Skeletal muscle cell (primary cell): ENCODE results near the gene FAM9C.
A peak's percentile ranks its signal among the peaks of the same experiment; 100 is the strongest.
"Not testable (repeated sequence)": the region's sequence is repeated elsewhere in the genome, so short reads cannot be mapped to it uniquely, and the experiment has no call there.

ENCODE experiments used
- DNase-seq: peaks from one replicate; pipeline ENCODE4 v3.0.0-alpha.2; 2010; ENCODE audit warnings: low read depth
- H3K4me3 ChIP-seq: 2 replicates; pipeline ENCODE4 v1.5.1; 2011; ENCODE audit warnings: low read depth, mild to moderate bottlenecking, control low read depth, low read length, moderate library complexity

The FAM9C gene

DNA sequence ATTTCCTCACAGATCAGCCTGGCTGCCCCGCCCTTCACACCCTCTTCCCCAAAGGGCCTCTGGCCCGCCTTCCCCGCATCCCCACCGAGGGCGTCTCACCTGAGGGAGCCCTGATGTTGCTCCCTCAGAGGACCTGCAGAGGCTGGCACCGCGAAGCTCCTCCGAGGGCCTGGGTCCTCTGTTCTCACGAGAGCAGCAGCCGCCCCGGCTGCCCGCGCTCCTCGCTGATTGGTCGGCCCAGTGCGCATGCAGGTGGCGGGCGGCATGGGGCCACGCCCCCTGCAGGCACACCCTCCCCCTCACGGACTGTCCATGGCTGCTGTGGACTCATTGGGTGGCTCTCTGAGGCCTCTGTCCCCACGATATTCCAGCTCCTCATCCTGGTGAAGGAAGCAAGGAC, at the start of gene FAM9C:
FAM9C (minus strand) TSS at position 180 of the 400 bp plus-strand sequence. CDS start 831 bp downstream, outside the sequence.
- DNase-seq, result no peak

DNA sequence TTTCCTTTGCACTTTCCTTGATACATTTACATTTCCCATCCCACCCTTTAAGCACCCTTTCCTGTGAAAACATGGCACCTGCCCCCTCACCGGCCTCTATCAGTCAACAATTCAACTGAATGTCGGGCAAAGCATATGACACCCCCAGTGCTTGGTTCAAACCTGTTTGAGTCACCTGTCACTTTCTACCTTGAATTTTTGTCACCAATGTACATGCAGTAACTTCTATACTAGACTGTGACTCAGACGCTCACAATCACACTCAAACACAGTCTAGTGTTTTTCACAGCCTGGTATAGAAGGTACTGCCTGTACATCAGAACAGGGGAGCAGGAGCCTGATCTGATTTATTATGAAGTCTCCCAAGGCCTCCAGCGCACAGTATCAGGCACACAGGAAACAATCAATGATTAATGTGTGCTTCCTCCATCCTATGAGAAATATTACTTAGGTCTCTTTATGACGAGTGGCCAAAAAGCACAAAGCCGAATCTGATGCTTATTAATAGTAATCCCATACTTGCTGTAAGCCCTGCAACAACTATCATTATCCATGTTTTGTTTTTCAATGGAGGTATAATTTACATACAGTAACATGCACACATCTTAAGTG, 49.2 kb upstream of the FAM9C start:
- no peak overlapping the region for H3K4me3 ChIP-seq

More for the DNA sequence above, at the start of gene FAM9C:
- no peak within 1 kb of the TSS for H3K4me3 ChIP-seq

DNA sequence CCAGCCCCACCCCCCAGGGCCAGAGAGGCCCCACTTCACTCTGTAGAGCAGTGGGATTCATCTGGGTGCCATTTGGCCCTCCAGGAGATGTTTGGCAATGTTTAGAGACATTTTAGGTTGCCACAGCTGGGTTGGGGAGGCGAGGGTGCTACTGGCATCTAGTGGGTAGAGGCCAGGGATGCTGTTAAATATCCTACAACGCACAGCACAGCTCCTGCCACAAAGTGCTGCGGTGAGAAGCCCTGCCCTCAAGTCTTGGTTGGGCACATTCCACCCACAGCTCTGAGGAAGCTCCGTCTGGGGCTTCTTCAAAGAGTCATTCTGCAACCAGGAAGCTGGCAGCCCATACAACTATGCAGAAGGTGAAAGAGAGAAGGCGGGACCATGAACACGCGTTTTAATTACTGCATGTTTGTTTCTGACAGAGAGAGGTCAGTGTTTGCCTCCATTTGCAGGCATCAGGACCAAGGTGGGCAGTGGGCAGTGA, 48.1 kb upstream of the FAM9C start:
- no peak for DNase-seq
- H3K4me3 ChIP-seq, result no peak overlapping the region

More for the DNA sequence above, 49.2 kb upstream of the FAM9C start:
- no peak for DNase-seq

DNA sequence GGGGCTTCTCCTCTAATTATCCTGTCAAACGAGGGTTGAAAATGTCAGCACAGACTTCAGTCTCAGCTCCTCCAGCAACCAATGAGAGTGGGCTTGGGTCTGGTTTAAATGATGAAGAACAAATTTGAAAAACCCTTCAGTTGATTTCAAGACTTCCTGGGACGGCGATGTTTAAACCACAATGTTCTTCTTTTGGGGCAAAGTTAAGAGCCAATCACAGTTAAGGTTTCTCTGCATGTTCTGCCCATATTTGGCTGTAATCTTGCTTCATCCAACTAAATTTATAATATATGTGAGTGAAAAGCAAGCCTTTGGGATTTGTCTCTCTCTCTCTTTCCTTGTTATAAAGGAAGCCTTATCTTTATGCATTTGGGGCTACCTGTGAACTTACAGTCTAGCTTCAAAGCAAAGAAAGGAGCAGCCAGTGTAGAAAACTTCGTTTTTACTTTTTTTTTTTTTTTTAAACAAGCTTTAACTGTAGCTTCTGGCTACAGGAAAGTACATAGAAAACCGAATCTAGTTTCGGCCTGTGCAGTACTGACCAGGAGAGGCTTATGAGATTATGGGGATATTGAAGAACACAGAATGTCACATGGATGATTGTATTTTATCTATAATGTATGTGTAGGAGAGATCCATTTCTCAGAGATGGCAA, 46.8 kb upstream of the FAM9C start:
- DNase-seq, result no peak
- no peak overlapping the region for H3K4me3 ChIP-seq

- DNase-seq, result no peak
- no peak overlapping the region for H3K4me3 ChIP-seq
Measured at GRCh38 chrX:13090339-13091110, 46.1 kb upstream of the FAM9C start.

- H3K4me3 ChIP-seq, result no peak overlapping the region
- no peak for DNase-seq
Measured at GRCh38 chrX:13090027-13090338, 45.6 kb upstream of the FAM9C start.

- DNase-seq, result no peak
- H3K4me3 ChIP-seq, result no peak overlapping the region
Measured at GRCh38 chrX:13088156-13088487, 43.7 kb upstream of the FAM9C start.

DNA sequence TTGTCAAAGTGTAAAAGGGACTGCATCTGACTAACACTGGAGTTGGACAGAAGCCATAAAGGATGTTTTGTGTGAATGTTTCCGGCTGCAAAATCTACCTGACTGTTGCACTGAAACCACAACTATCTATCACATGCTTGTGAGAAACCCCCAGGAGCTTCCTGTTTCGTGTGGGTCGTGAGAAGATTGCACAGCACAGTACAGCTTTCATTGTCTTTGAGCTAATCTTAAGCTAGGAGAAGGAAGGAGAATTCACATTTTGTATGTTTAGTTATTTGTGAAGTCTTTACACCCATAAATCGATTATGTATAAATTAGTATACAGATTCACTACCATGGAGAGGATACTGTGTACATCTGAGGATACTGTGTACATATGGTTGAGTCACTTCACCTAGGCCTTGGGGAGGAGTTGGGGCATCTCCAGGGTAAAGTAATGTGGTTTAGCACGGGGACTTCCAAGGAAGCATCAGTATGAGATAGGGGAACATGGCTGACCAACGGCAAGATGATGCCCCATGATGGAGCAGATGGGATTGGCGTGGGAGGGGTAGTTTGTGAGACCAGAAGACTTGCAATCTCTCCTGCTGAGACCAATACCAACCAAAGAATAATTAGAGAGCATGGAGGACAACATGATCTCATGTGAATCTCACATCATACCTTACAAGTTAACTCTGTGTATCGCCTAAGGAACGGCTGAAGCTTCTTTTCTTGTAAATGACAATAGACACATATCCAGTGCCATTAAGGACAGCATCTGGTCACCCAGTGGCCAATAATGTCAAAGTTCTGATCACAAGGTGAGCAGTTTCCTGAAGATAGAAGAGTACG, 43.1 kb upstream of the FAM9C start:
- peak; percentile 36 for DNase-seq
- no peak overlapping the region for H3K4me3 ChIP-seq

GRCh38 chrX:13086793-13087321, 42.4 kb upstream of the FAM9C start:
- DNase-seq, H3K4me3 ChIP-seq: not testable (repeated sequence)

GRCh38 chrX:13086076-13086475, 41.7 kb upstream of the FAM9C start:
- no peak for DNase-seq
- no peak overlapping the region for H3K4me3 ChIP-seq

DNA sequence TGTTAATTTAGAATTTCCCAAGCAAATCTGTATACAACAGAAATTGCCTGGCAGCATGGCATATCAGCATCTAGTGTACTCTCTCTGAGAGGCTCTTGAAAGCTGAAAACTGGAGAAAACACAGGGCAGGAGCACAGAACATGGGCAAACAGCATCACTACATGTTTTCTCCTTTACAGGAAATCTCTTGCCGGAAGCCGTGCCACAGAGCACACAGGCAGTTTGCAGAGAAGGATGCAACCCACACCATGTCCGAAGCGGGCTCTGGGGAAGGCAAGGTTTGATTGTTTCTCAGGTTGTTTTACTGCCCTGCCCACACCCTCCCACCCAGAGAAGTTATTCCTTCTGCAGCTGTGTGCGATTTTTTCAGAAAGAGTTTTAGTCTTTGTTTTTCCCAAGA, 41.1 kb upstream of the FAM9C start:
- DNase-seq, result no peak
- H3K4me3 ChIP-seq, result no peak overlapping the region

GRCh38 chrX:13084611-13085010, 40.2 kb upstream of the FAM9C start:
- no peak for DNase-seq
- no peak overlapping the region for H3K4me3 ChIP-seq

GRCh38 chrX:13083755-13084326, 39.4 kb upstream of the FAM9C start:
- not testable (repeated sequence) for H3K4me3 ChIP-seq, DNase-seq

- H3K4me3 ChIP-seq, result no peak overlapping the region
- no peak for DNase-seq
Measured at GRCh38 chrX:13082206-13083065, 38.0 kb upstream of the FAM9C start.

DNA sequence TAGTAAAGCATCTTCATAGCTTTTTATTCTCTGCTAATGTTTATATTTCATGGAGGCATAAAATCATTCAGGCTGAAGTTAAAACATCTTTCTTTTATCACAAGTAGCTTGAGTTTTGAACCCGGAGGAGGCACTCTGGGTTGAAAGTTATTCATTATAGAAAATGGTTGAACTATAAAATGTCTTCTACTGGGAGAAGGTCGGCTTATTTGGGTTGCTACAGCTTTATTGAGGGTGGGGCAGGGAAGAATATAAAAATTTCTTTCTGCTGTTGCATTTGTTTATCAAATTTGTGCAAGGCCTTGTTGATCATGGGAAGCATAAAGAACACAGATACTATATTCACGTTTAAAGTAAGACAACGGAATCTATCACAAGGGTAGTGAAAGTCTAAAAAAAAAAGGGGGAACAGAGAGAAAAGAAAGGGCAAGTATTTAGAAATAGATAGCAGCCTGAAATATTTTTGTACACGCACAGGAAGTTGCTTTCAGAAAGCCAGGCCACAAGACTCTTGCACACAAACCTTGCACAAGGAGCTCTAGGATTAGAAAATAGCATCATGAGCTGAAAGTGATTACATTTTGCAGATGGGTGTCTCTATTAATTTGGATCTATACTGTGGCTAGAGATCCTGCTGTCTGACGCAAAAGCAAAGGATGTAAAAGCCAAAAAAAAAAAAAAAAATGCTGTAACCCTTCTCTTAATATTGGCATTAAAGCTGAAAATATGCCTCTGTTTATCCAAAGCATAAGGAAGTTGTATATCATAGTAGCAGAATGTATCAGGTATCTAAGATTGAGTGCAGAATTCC, 37.2 kb upstream of the FAM9C start:
- DNase-seq, result no peak
- no peak overlapping the region for H3K4me3 ChIP-seq

DNA sequence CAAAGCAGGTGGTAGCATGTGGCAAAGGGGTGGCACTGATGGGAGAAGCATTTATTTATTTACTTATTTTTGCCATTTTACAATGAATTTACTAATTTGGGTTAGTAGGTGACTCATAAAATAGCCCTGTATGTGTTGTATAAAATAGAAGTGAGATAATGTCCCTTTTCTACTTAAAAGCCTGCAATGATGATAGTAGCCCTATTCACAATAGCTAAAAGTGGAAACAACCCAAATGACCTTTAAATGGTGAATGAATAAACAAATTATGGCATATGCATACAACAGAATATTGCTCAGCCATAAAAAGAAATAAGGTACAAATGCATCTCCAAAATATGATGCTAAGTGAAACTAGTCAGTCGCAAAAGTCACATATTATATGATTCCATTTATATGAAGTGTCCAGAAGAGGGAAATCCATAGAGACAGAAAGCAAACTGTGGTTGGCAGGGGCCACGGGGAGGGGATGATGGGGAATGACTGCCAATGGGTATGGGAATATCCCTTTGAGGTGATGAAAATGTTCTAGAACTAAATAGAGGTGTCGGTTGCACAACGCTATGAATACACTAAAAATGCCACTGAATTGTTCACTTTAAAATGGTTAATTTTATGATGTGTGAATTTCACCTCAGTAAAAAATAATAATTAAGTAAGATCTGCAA, 35.8 kb upstream of the FAM9C start:
- no peak for DNase-seq
- no peak overlapping the region for H3K4me3 ChIP-seq
